Progenitor cell of endocrine pancreas (in vitro differentiated cells): ENCODE data around the gene DSE. TPM values are rescaled to one million over a fixed set of nuclear protein-coding genes. Genes with fewer than 3 reads are reported as not detected.

ENCODE experiments used
- DNase-seq: peaks from one replicate; pipeline ENCODE4 v3.0.0; 2021; ENCODE audit warnings: low spot score; ENCODE audit not compliant: unreplicated experiment
- H3K27ac Mint-ChIP-seq: 2 replicates; pipeline ENCODE4 v1.8.0; 2021; ENCODE audit warnings: mild to moderate bottlenecking, moderate library complexity, mixed read lengths
- H3K27me3 Mint-ChIP-seq: 2 replicates; pipeline ENCODE4 v1.8.0; 2021; ENCODE audit warnings: mixed read lengths
- H3K36me3 Mint-ChIP-seq: 2 replicates; pipeline ENCODE4 v1.8.0; 2022; ENCODE audit warnings: mixed read lengths; ENCODE audit not compliant: insufficient read depth
- H3K4me1 Mint-ChIP-seq: 2 replicates; pipeline ENCODE4 v1.8.0; 2021; ENCODE audit warnings: low read depth, mixed read lengths
- H3K4me3 Mint-ChIP-seq: 2 replicates; pipeline ENCODE4 v1.8.0; 2021; ENCODE audit warnings: low read depth, mild to moderate bottlenecking, moderate library complexity, mixed read lengths
- H3K9me3 Mint-ChIP-seq: 2 replicates; pipeline ENCODE4 v1.8.0; 2021; ENCODE audit warnings: low read depth, mixed read lengths
- total RNA-seq: library from RNA; stranded (reverse); gene quantifications from 2 replicates; pipeline ENCODE4 v1.2.1, GENCODE V29; 2021
- TF ChIP-seq, protein P1 (sequence below): fragments of 200-600 bp; sonication (generic); IDR thresholded peaks from one replicate; pipeline ENCODE4 v1.5.0; 2021; ENCODE audit warnings: antibody characterized with exemption, mild to moderate bottlenecking; ENCODE audit not compliant: unreplicated experiment

DSE gene
- total RNA-seq, 1 donor from 2014 or later: 20.4 TPM

DNA sequence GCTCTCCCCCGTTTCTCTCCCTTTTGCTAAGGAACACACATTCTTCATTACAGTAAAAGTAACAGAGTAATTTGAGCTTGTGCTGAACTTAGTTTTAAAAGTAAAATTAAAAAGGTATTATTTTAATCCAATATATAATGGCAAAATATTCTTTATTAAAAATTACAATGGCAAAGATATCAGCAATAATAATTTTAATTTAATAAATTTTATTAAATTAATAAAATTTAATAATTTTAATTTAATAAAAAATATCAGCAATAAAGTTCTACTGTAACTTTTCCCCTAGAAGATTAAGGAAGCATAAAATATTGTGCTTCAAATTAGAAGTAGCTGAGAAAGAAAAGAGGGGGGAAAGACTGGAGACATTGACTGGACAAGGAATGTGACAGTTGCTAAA lies 32.5 kb downstream of the DSE start:
- Mint-ChIP-seq H3K4me3 (no peak overlapping the region), H3K27me3 (no peaks in the 10 kb centered on the region), H3K27ac (no peak overlapping the region), H3K4me1 (peaks cover 7% of the 10 kb centered on the region), H3K9me3 (no peaks in the 10 kb centered on the region), H3K36me3 (no peaks in the 10 kb centered on the region)
- DNase-seq: no peak
- TF ChIP-seq, protein P1, sequence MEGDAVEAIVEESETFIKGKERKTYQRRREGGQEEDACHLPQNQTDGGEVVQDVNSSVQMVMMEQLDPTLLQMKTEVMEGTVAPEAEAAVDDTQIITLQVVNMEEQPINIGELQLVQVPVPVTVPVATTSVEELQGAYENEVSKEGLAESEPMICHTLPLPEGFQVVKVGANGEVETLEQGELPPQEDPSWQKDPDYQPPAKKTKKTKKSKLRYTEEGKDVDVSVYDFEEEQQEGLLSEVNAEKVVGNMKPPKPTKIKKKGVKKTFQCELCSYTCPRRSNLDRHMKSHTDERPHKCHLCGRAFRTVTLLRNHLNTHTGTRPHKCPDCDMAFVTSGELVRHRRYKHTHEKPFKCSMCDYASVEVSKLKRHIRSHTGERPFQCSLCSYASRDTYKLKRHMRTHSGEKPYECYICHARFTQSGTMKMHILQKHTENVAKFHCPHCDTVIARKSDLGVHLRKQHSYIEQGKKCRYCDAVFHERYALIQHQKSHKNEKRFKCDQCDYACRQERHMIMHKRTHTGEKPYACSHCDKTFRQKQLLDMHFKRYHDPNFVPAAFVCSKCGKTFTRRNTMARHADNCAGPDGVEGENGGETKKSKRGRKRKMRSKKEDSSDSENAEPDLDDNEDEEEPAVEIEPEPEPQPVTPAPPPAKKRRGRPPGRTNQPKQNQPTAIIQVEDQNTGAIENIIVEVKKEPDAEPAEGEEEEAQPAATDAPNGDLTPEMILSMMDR: no peak

DNA sequence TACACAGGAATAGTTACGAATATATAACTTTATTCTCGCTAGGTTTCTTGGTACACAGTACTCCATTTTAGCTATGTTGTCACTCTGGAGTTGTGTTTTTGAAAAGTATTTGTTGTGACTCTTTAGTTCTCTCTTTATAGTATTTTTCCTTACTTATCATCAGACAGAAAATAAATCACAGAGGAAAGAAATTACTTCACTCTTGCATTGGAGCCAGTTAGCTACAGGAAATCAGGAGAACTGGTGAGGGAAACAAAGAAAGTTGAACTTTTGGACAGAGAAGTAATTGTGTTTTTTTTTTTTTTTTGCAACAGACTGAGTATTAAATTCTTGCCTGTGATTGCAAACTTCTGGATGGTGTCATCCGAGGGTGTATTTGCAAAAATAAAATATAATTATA lies 33.9 kb downstream of the DSE start:
- TF ChIP-seq, protein P1: no peak
- DNase-seq: no peak
- Mint-ChIP-seq H3K27me3 (no peaks in the 10 kb centered on the region), H3K4me1 (no peaks in the 10 kb centered on the region), H3K27ac (no peak overlapping the region), H3K4me3 (no peak overlapping the region), H3K9me3 (no peaks in the 10 kb centered on the region), H3K36me3 (no peaks in the 10 kb centered on the region)

DNA sequence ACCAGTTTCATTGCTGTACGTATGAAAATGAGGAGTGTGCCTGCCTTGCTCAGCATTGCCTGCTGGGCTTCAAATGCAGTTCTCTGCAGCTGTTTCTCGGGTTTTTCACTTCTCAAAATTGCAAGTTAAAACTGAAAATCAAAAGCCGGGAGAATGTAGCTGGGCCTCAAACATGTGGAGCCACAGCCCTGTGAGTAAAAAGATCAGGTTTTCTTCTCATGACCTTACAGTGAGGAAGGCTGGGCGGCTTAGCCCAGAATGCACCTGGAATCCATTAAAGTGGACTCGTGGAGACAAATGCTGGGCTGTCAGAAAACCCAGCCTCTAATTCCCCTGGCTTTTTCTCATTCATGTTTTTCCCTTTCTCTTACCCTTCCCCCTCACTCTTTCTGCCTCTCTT lies 34.4 kb downstream of the DSE start:
- Mint-ChIP-seq H3K4me3 (no peak overlapping the region), H3K4me1 (no peaks in the 10 kb centered on the region), H3K9me3 (no peaks in the 10 kb centered on the region), H3K27me3 (no peaks in the 10 kb centered on the region), H3K36me3 (no peaks in the 10 kb centered on the region), H3K27ac (no peak overlapping the region)
- DNase-seq: no peak
- TF ChIP-seq, protein P1: no peak

DNA sequence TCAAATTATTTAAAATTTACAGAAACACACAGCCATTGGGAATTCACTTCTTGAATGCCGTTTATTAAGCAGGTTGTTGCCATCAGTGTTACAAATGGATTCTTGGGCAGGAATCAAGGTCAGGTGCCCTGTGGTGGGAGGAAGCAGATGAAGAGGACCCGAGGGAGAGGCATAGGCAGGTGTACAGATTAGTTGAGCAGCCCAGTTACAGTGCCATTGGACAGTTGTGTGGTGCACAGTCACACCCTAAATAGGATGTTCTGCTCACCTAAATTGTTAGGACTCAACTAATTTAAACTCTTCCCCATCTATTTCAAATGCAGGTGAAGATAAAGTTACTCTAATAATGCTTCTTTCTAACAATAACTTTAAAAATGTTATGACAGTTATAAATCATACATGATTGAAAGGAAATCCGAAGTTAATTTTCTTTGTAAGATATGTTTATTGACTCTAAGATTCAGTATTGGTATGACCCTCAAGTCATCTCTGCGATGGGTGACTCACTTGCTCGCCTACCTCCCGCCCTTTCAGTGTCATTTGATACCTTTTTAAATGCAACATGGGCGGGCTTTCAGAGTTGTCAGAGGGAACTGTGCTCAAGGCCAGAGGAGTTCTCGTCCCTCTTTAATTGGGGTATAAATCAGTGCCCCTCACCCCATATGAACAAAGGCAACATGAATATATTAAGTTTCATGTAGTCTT lies 35.1 kb downstream of the DSE start:
- Mint-ChIP-seq H3K27me3 (no peaks in the 10 kb centered on the region), H3K27ac (no peak overlapping the region), H3K4me3 (no peak overlapping the region), H3K4me1 (no peaks in the 10 kb centered on the region), H3K9me3 (no peaks in the 10 kb centered on the region), H3K36me3 (no peaks in the 10 kb centered on the region)
- DNase-seq: no peak
- TF ChIP-seq, protein P1: no peak

DNA sequence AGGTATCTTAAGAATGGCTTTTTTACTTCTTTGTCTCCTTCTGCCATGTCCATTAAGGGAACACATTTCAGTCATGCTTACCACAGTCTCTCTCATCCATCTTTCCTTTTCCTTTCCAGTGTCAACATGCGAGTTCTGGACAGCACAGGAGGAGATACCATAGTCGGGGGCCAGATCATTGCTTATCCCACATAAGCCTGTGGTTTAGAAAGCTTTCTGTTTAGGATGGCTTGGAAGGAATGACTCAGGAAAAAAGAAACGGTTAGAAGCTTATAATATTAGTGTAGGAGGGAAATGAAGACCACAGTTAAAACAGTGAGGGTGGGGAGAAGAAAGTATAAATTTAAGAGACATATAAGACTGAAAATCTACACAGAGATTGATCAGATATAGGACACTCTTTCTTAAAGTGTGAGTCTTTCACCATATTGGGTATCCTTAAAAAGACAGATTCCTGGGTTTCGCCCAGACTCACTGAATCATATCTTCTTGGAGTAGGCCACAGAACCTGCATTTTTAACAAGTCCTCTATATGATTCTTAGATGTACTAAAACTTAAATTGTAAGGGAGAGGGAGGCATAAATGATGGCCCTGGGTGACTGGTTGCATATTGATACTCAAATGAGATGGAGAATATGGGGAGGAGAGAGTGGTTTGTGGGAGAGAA lies 36.1 kb downstream of the DSE start:
- H3K36me3 Mint-ChIP-seq: no peaks in the 10 kb centered on the region
- TF ChIP-seq, protein P1: no peak
- no peak overlapping the region for H3K4me3 Mint-ChIP-seq
- H3K27me3 Mint-ChIP-seq: no peaks in the 10 kb centered on the region
- no peak for DNase-seq
- H3K9me3 Mint-ChIP-seq: no peaks in the 10 kb centered on the region
- H3K27ac Mint-ChIP-seq: no peak overlapping the region
- H3K4me1 Mint-ChIP-seq: no peaks in the 10 kb centered on the region
